Activated CD4-positive, alpha-beta T cell treated with anti-CD3 and anti-CD28 coated beads for 4 hours (primary cell): ENCODE measurements around the gene POU2F1.
"Not testable (repeated sequence)": the region's sequence is repeated elsewhere in the genome, so short reads cannot be mapped to it uniquely, and the experiment has no call there.

Experiments
- DNase-seq, 2 donors: peaks; one replicate each; pipeline ENCODE4 v3.0.0-alpha.2; 2020

The POU2F1 gene

DNA sequence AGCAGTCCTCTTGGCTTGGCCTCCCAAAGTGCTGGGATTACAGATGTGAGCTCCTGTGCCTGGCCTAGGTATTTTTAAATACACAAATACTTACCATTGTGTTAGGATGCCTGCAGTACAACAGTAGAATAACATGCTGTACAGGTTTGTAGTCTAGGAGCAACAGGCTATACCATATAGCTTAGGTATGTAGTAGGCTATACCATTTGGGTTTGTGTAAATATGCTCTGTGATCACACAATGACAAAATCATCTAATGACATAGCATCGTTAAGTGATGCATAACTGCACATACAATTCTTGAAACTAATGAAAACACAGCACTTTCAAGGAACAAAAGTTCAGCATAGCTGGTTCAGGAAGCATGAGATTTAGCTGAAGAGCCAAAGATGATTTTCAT, 12.7 kb downstream of the POU2F1 start:
- DNase-seq: no peak

DNA sequence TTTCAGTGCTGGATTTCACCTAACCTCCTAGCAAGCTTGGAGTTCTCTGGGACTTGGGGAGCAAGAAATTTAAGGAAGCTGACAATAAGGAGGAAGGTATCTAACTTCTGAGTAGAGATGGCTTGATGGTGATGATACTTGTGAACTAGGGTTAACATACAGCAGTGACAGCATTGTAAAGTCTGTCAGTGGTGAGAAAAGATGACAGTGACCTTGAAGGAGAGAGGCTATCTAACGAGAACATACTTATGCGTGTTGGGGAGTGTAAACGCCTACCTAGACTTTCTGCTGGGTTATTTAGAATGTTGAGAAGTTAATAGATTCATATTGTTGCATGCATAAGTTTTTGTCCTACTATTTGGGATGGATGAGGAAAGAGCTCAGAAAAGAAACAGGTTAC, 16.3 kb downstream of the POU2F1 start:
- DNase-seq: no peak

DNA sequence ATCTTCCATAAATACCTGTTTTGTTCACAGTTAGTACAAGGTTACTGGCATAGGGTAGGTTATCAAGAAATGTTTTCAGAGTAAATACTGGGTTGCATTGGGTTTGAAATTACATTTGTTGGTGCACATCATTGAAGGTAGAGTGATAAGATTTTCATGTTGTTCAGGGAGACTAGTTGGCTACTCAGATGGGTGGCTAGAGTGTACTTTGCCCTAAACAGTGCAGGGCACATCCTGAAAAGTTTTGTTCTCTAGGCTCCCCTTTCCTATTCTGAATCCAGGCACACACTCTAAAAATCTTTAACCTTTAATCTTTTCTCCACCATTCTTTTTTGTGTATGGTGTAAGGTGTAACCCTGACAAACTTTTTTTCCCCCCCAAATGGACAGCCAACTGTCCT, 18.0 kb downstream of the POU2F1 start:
- no peak for DNase-seq

DNA sequence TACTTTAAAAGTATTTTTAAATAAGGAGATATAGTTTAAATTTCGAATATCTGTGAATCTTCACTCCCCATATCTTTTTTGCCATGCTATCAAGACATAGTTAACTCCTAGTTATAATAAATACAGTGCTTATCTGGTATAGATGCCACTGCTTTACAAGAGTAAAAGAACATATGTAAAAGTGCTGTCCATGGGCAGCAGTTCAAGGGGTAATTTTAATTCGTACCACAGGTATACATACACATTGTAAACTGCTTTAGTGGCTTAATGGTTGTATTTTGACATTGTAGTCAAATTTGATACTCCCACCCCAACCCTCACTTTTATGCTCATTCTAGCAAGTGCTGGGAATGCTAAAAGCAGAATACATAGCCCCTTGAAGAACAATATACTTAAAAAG, 18.6 kb downstream of the POU2F1 start:
- DNase-seq: no peak

DNA sequence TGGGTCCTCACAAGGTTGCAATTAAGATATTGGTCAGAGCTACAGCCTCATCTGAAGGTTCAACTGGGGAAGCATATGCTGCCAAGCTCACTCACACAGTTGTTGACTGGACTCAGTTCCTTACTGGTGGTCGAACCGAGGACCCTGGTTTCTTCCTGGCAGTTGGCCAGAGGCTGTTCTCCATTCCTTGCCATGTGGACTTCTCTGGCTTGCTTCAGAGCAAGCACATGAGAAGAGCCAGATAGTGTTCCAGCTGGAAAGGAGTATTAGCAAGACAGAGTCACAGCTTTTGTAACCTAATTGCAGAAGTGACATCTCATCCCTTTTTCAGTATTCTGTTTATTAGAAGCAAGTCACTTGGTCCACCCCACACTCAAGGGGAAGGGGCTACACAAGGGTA, 23.6 kb downstream of the POU2F1 start:
- no peak for DNase-seq

DNA sequence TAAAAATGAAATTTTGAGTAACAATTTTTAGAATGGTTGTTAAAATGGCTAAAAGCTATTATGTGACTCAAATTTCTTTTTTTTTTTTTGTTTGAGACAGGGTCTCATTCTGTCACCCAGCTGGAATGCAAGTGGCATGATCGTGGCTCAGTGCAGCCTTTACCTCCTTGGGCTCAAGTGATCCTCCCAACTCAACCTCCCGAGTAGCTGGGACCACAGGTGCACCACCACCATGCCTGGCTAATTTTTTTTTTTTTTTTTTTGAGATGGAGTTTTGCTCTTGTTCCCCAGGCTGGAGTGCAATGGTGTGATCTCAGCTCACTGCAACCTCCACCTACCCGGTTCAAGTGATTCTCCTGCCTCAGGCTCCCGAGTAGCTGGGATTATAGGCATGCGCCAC, 24.5 kb downstream of the POU2F1 start:
- not testable (repeated sequence) for DNase-seq

DNA sequence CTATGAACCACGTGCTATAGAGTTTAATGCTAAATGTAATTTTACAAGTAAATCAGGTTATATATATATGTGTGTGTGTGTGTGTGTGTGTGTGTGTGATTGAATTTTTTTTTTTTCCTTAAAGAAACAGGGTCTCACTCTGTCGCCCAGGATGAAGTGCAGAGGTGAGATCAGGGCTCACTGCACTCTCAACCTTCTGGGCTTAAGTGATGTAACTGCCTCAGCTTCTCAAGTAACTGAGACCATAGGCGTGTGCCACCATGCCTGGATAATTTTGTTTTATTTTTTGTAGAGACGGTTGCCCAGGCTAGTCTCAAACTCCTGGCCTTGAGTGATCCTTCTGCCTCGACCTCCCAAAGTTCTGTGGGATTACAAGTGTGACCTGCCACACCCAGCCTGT, 26.3 kb downstream of the POU2F1 start:
- DNase-seq: no peak

DNA sequence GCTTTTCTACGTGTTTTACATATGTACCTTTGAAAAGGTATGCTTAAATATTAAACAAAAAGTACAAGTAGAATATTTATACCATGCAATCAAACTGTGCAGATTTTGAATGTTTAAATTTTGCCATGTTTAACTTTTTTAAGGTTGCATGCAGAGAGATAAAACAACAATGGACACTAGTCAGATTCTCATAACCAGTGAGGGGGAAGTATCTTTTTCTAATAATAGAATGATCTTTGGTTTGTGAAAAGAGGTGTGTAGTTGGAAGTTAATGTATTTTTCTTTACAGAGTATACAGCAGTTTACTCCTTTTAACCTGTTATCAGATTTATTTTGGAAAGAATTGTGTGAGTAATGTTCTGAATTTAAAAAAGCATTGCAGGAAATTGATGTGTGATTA, 27.1 kb downstream of the POU2F1 start:
- no peak for DNase-seq

DNA sequence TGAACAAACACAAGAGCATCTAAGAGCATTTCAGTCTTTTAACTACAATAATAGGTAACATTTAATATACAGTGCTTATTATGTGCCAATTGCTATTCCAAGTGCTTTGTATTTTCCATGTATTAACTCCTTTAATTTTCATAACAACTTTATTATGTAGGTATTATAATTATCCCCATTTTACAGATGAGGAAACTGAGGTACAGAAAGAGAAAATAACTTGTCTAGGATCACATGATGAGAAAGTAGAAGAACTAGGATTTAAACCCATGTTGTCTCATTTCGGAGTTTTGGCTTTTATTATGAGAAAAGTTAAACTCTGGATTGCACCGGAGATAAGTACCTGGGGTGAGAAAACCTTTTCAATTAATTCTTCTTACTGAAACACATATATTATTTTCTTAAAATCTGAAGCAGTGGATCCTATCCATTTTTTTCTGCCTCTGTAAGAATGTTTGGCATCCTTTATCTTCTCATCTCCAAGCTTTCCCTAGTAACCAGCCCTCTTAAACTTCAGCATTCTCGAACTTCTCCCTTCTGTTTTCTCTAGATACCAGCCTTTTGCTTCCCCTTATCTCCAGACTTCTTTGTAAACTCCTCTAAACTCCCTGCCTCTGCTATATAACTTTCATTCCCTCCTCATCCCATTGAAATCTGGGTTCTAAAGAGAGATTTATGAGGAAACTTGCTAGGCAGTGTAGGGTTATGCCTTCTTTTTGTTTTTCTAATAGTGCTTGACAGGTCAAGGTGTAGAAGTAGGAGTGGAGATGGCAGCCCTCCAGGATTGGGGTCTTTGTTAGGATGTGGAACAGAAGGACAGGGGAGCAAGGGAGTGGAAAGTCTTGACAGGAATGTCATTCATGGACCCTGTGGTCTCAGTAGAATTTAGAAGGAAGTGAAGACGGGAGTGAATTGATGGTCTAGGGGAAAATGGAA, 28.3 kb downstream of the POU2F1 start:
- DNase-seq: no peak

DNA sequence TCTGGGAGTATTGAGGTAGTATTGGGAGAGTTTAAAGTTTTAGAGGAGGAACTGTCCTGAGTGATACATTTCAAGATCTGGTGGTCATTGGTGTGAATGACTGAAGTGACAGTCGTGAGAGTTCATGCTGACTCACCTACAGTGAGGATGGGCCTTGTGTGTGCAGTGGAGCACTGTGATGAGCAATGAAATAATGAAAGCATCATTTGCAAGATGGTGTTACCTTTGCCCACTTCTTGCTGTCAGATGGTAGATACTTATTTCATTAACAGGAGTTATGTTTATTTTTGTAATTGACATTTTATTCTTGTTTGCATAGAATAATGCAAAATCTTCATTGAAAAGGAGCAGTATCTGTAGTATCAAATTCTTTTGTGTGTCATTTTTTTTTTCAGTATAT, 29.0 kb downstream of the POU2F1 start:
- no peak for DNase-seq

DNA sequence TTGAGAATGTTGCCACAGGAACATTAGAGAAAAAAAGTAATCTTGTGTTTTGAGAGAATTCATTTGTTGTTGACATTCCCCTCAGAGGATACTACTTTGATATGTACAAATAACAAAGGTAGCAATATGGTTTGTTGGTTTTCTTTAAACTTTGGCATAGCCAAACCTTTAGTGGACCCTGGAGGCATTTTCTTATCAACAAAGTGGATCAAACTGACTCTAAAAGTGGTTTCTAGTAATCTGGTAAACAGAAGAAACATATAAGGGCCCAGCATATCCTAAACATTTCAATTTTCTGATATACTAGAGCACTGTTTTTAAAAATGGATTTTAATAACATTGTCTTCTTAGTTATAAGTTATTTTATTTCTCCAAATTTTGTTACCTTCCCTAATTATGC, 29.8 kb downstream of the POU2F1 start:
- no peak for DNase-seq

DNA sequence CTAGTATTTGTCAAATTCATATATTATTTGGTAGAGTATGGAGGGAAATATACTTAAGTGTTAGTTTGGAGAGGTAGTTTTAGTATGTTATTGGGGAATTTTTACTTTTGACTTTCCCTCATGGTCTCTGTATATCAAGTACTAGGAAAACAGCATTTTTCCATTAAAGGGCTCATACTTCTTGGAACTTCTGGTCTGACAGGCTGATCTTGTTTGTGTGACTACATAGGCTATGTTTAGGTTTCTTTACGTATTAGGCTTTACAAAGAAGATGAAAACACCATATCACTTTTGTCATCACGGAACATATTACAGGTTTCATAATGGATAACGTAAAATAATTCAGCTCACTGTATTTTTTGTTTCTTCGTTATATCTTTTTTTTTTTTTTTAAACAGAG, 30.8 kb downstream of the POU2F1 start:
- no peak for DNase-seq

DNA sequence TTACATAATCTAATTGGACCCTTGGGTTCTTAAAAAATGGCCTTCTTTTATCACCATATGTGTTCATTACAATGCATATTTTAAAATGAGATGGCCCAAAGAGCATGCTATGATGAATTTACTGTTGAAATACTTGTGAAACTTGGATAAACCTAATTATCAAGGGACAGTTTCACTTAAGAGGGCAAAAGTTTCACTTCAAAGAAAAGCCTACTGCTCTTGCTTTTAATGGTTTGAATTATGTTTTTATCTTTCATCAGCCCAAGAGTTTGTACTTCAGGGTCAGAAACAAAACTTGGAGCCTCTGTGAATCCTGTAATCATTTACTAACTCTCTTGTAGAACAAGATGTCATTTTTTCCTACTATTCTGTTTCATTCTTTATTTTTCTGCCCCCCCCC, 32.3 kb downstream of the POU2F1 start:
- no peak for DNase-seq

DNA sequence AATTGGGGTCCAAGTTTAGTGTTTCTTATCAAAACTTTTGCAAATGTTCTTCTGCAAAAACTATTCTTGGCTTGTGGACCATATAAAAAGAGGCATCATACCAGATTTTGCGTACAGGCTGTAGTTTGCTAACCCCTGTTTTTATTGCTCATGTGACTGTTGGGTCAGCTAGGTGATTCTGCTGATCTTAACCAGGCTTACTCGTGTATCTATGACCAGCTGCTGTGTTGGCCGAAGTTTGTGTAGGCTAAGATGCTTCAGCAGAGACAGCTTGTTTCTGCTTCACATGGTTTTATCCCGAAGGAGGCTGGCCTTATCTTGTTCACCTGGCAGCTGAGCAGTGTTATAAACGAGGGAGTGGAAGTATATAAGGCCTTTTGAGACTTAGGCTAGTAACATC, 38.2 kb downstream of the POU2F1 start:
- no peak for DNase-seq

DNA sequence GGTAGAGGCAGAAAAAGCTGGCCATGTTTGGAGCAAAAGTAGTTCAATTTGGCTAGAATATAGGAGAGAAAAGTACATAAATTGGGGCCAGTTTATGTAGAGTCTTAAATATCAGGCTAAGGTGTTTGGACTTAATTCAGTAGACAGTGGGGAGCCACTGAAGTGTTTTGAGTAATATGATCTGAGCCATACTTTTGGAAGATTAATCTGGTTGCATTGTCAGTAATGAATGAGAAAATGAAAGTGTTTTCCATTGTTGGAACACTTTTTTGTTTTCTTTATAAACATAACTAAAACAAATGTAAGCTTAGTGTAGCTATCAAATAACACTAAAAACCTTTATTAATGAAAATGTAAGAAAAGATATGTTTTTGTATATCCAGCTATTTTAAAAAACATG, 42.1 kb downstream of the POU2F1 start:
- DNase-seq: no peak

DNA sequence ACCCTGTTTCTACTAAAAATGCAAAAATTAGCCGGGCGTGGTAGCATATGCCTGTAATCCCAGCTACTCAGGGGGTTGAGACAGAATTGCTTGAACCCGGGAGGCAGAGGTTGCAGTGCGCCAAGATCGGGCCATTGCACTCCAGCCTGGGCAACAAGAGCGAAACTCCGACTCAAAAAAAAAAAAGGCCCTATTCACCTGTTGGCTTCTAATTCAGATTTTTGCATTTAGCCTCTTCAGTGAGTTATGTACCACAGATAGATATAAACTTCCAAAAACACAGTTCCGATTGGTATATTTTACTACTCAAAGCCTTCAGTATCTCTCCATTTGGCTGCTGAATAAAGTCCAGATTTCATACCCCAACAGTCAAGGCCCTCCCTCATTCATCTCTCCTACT, 42.7 kb downstream of the POU2F1 start:
- DNase-seq: no peak

DNA sequence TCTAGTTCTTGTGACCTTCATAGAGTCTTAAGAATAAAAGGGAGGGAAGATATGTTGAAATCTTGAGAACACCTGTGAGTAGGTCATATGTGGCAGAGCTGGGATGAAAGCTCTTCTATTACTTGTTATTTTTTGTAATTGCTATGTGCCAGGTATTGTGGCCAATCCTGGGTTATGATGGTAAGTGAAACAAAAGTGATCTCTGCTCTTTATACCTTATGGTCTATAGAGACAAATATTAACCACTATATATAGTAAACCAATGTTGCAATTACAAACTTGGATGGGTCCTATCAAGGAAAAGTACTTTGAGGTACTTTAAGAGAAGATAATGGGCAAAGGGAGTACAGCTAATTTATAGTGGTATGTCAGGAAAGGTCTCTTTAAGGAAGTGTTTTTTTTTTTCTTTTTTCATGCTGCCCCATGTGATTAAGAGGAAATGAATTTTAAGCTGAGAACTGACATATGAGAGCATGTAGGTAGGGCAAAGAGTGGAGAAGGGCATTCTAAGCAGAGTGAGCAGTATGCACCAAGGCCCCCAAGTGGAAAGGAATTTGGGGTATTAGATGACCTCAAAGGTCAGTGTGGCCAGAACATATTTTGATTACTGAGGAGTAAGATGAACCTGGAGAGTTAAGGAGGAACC, 43.3 kb downstream of the POU2F1 start:
- no peak for DNase-seq

DNA sequence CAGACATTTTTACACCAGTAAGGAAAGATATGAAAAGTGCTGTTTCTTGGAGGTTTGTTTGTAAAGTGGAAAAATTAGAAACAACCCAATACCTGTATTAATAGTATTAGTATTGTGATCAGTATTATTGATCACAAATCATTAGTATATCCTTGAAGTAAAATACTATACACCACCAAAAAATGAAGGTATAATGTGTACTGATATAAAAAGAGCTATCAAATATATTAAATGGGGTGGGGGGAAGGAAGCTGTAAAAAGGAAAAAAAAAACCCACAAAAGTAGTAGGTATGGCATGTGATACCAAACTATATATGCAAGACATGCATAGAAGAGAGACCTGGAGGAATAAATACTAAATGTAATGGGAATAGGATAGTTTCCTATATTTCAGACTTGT, 46.3 kb downstream of the POU2F1 start:
- DNase-seq: no peak

DNA sequence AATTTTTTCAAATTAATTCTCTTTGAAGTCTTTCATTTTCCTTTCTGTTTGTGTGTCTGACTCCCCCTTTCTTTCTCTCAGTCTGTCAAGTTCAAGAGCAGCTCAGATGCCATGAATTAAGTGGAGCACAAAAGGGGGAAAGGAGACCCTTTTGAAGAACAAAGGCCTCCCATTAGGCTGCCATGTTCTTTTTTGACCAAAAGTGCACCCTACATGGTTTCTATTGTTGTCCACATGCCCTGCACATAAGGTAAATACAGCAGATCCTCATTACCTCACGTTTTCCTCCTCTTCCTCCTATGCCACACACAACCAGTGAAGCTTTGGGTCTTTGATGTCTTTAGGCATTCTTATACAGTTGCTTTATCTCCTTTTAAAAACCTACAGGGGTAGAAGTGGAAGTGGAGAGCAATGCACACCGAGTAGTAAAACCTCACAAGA, 47.7 kb downstream of the POU2F1 start:
- no peak for DNase-seq

DNA sequence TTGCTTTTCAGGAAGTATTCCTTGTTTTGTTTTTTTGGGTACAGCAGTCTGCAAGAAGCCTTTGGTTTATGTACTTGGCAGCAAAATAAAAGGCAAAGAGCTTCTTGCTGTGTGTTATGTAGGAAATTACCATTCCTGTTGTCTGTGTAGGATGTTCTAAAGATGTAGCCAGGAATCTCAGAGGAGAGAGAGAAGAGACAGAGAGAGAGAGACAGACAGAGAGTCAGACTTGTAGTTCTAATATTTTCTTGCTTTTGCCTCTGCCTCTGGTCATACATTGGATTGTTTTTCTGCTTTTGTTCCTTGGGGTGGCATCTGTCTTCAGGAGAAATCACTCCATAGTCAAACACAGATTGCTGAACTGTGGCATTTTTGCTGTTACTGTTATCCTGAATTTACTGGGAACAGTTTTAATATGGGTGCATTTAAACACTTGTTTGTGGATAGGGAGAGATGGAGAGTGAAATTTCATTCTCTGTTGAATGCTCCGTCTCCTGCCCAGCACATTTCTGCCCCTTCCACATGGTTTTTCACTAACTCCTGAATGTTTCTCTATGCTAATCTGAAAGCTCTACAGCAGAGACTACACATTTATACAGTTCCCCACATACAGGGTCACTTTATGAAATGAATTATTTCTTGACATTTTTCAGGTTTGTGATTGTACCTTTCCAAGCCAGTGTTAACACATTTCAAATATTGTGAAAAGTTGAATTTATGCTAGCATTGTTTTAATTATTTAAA, 49.8 kb downstream of the POU2F1 start:
- no peak for DNase-seq

DNA sequence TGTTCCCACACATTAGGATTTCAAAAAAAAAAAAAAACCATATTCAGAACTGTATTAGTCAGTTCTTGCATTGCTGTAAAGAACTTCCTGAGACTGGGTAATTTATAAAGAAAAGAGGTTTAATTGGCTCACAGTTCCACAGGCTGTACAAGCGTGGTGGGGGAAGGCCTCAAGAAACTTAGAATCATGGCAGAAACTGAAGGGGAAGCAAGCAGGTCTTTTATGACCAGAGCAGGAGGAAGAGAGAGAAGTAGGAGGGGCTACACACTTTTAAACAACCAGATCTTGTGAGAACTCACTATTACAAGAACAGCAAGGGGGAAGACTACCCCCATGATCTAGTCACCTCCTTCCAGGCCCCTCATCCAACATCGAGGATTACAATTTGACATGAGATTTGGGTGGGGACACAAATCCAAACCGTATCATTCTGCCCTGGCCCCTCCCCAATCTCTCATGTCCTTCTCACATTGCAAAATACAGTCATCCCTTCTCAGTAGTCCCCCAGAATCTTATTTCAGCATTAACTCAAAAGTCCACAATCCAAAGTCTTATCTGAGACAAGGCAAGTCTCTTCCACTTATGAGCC, 51.8 kb downstream of the POU2F1 start:
- no peak for DNase-seq

DNA sequence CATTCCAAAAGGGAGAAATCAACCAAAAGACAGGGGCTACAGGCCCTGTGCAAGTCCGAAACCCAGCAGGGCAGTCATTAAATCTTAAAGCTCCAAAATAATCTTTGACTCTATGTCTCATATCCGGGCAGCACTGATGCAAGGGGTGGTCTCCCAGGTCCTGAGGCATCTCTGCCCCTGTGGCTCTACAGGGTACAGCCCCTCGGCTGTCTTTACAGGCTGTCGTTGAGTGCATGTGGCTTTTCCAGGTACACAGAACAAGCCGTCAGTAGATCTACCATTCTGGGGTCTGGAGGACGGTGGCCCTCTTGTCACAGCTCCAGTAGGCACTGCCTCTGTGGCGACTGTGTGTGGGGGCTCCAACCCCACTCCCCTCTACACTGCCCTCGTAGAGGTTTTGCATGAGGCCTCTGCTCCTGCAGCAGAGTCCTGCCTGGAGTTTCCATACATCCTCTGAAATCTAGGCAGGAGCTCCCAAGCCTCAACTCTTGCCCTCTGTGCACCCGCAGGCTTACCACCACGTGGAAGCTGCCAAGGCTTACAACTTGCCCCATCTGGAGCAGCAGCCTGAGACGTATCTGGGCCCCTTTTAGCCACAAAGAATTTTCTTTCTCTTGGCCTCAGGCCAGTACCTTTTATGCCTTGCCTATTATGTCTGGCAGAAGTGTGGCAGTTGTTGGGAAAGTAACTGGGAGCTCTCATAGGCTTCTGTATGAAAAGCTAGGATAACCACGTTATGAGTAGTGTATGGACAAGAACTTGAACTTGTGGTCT, 52.5 kb downstream of the POU2F1 start:
- no peak for DNase-seq

DNA sequence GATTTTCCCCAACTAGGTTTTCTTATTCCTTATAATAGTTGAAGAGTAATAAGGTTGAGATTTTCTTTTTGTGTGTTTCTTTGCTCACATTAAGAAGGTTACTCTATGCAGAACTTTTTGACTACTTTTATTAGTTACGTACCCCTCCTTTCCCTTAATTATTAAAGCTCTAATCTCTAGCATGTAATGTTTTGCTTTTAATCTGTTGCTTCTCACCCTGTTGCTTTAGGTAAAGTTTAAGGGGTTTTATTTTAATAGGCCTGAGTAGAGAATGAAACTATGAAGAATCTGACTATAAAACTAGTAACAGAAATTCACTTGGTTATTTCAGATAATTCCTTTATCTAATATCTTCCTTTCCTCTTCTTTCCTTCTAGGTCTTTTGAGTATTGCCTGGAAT, 53.4 kb downstream of the POU2F1 start:
- DNase-seq: no peak
